ENCODE data around the gene OCA2.

GRCh38 chr15:27768732-27769475 is 330.2 kb downstream of the OCA2 start:
- TF ChIP-seq CTCF (IDR thresholded peaks at IDR 0.05 in 8 of 11, conservative IDR thresholded peaks at IDR 0.05 in 3 of 11): no peak
- TF ChIP-seq POLR2A (IDR thresholded peaks at IDR 0.05): no peak
- TF ChIP-seq POLR2AphosphoS5 (IDR thresholded peaks at IDR 0.05): no peak
